ENCODE measurements around the gene NUMBL.
A peak's percentile ranks its signal among the peaks of the same experiment; 100 is the strongest.
"Not testable (repeated sequence)": the region's sequence is repeated elsewhere in the genome, so short reads cannot be mapped to it uniquely, and the experiment has no call there.

The NUMBL gene

DNA sequence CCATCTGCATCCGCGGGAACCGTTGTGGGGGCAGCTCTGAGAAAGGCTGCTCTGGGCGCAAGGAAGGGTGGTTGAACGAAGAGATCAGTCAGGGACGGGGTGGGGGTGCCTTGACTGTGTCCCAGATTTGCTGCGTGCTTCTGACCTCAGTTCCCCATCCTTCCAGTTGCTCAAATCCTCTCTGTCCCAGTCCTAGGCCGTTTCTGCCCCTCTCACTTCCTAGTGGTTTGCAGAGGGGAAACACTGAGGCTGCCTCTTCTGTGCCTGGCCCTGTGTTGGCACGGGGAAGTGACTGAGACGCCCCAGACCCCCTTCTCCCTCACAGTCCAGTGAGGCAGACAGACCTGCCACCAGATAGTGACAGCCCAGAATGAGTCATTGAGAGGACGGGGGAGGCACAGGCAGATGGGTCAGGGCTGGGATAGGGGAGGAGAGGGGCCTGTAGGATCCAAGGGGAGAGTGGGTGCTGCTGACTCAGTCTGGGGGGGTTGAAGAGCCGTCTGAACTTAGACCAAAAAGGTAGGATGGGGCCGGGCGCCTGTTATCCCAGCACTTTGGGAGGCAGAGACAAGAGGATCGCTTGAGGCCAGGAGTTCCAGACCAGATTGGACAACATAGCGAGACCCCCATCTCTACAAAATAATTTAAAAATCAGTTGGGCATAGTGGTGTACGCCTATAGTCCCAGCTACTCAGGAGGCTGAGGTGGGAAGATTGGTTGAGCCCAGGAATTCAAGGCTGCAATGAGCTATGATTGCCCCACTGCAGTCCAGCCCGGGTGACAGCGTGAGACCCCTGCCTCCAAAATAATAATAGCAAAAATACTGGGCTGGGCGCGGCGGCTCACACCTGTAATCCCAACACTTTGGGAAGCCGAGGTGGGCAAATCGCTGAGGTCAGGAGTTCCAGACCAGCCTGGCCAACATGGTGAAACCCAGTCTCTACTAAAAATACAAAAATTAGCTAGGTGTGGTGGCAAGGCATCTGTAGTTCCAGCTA lies 26.5 kb downstream of the NUMBL start:
- no peak for DNase-seq (ENCODE audit: low read depth in 2 of 2)

DNA sequence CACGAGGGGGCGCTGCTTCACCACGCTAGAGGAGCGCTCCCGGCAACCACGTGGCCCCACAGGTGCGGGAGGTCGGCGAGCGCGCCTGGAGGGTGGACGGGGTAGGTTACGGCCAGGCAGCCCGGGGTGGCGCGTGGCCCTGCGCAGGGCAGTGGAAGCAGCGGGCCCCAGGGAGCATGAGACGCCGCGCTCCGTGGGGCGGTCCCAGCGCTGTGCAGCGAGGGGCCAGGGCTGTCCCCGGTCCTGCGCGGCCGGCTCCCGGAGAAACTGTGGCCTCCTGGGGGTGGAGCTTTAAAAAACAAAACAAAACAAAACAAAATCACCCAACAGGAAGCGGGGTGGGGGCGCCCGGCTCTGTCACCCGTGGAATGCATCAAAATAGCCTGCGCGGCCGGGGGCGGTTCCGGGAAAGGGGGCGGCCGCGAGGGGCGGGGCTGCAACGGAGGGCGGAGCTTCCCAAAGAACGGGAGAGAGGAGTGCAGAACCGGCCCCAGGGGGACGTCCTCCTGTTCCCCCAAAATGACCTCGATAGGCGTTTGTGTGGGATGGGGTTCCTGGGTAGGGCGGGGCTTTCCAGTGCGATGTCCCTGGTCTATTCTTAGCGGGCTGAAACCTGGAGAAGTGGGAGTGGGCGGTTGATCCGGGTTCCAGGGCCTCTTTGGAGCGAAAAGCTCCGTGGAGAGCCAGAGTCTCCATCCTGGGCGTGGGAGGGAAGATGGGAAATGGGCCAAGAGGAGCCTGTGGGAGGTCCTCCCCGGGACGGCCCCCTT lies 27.3 kb downstream of the NUMBL start:
- DNase-seq (ENCODE audit: low read depth in 2 of 2) = peak; percentile 80 to 83

DNA sequence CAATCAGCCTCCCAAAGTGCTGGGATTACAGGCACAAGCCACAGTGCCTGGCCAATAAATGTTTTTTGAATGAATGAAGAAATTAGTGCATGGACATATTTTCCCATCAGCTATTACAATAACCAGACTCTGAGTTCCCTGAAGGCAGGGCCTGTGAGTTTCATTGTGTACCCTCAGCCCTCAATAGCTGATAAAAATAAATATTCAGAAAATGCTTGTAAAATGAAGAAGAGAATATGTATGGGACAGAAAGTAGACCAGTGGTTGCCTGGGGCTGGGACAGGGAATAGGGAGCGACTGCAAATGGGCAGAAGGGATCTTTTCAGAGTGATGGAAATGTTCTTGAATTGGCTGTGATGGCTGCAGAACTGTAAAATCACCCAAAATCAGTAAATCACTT lies 28.8 kb downstream of the NUMBL start:
- no peak for DNase-seq (ENCODE audit: low read depth in 2 of 2)

DNA sequence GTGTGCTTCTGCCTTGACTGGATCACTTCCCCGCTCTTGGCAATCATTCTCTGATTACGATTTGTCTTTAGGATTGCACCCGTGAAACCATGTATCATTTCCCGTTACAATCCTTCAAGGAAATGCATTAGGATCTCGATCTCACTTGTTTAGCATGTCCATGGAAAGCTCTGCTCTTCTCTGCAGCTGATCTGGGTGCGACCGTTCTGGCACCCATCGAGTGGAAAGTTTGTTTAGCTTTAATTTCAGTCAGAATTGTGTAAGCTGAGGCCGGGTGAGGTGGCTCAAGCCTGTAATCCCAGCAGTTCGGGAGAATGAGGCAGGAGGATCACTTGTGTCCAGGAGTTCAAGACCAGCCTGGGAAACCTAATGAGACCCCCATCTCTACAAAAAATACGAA lies 30.9 kb downstream of the NUMBL start:
- no peak for DNase-seq (ENCODE audit: low read depth in 2 of 2)

DNA sequence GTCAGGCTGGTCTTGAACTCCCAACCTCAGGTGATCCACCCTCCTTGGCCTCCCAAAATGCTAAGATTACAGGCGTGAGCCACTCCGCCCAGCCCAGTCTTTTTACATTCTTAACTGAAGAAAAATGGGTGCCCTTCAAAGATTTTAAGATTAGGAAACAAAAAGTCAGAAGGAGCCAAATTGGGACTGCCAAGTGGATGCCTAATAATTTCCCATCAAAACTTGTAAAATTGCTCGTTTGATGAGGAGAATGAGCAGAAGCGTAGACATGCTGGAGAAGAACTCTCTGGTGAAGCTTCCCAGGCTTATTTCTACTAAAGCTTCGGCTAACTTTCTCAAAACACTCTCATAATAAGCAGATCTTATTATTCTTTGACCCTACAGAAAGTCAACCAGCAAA lies 31.3 kb downstream of the NUMBL start:
- no peak for DNase-seq (ENCODE audit: low read depth in 2 of 2)

DNA sequence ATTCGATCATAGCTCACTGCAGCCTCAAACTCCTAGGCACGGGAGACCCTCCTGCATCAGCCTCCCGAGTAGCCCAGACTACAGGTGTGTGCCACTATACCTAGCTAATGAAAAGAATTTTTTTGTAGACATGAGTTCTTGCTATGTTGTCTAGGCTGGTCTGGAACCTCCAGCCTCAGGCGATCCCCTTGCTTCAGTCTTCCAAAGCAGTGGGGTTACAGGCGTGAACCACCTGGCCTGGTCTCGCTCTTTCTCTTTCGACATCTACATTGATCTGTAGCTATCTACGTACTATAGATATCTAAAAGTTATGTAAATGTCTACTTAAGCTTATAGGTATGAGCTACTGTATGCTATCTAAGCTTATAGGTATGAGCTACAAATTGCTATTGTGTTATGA lies 32.4 kb downstream of the NUMBL start:
- DNase-seq (ENCODE audit: low read depth in 2 of 2) = no peak

DNA sequence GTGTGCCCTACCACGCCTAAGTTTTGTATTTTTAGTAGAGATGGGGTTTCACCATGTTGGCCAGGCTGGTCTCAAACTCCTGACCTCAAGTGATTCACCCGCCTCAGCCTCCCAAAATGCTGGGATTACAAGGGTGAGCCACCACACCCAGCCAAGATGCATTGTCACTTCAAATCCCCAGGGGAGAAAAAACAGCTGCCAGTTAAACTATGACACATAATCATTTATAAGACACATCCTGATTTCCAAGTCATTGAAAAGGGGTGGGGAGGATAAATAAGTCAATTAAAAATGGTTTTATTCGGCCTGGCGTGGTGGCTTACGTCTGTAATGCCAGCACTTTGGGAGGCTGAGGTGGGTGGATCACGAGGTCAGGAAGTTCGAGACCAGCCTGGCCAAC lies 34.8 kb downstream of the NUMBL start:
- not testable (repeated sequence) for DNase-seq (ENCODE audit: low read depth in 2 of 2)

DNA sequence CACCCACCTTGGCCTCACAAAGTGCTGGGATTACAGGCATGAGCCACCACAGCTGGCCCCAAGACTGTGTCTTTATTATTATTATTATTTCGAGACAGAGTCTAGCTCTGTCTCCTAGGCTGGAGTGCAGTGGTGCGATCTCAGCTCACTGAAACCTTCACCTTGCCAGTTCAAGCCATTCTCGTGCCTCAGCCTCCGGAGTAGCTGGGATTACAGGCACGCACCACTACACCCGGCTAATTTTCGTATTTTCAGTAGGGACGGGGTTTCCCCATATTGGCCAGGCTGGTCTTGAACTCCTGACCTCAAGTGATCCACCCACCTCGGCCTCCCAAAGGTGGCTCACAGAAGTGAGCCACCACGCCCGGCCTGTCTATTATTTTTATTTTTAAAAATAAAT lies 38.1 kb downstream of the NUMBL start:
- not testable (repeated sequence) for DNase-seq (ENCODE audit: low read depth in 2 of 2)

DNA sequence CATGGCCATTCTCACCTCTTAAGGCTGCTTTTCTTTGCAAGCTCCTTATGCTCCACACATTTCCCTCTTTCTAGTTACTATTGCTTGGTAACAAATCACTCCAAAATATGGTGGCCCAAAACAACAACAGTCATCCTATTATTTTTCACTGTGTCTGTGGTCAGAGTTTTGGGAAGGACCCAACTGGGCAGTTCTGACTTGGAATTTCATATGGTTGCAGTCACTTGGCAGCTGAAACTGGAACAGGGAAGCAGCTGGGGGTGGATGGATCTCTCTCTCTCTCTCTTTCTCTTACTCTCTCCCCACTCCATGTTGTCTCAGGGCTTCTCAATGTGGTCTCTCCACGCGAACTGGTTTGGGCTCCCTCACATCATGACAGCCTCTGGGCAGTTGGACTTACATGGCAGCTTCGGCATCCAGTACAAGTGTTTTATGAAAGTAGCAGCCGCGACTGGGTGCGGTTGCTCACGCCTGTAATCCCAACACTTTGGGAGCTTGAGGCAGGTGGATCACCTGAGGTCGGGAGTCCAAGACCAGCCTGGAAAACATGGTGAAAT lies 39.6 kb downstream of the NUMBL start:
- no peak for DNase-seq (ENCODE audit: low read depth in 2 of 2)

DNA sequence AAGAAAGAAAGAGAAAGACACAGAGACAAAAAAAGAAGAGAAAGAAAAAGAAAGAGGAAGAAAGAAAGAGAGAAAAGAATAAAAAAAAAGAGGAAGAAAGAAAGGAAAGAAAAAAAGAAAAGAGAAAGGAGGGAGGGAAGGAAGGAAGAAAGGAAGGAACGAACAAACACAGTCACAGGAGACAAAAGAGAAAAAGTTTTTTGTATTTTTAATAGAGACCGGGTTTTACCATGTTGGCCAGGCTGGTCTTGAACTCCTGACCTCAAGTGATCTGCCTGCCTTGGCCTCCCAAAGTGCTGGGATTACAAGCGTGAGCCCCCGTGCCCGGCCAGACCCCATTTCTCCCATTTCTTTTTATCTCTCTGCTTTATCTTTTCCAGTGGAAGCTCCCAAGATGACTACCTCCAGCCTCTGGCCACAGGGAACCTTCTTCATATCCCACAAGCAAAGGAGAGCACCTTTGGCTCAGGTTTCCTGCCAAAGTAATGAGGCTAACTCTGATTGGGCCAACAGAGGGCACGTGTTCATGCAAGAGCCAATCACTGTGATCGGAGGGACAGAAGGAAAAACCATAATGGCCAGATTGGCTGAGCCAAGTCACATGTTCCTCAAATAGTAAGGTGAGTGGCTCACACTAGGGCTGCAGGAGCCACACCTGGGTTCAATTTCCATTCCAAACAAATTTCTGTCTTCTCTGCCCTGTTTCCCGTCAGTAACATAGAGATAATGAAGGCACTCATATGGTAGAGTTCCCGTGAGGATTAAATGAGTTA lies 40.4 kb downstream of the NUMBL start:
- not testable (repeated sequence) for DNase-seq (ENCODE audit: low read depth in 2 of 2)

DNA sequence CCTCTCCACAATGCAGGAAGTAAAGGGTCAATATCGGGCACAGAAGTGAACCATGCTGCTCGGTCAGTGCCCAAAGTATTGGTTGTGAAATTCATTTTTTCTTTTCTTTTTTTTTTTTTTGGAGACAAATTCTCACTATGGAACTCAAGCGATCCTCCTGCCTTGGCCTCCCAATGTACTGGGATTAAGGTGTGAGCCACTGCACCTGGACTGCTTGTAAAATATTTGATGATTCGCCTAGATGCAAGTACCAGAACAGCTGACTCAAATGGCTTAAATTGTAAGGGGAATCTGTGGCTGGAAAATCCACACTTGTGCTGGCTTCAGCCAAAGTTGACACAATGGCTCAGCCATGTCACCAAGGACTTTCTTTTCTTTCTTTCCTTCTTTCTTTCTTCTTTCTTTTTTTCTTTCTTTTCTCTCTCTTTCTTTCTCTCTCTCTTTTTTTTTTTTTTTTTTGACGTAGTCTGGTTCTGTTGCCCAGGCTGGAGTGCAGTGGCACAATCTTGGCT lies 43.7 kb downstream of the NUMBL start:
- no peak for DNase-seq (ENCODE audit: low read depth in 2 of 2)

DNA sequence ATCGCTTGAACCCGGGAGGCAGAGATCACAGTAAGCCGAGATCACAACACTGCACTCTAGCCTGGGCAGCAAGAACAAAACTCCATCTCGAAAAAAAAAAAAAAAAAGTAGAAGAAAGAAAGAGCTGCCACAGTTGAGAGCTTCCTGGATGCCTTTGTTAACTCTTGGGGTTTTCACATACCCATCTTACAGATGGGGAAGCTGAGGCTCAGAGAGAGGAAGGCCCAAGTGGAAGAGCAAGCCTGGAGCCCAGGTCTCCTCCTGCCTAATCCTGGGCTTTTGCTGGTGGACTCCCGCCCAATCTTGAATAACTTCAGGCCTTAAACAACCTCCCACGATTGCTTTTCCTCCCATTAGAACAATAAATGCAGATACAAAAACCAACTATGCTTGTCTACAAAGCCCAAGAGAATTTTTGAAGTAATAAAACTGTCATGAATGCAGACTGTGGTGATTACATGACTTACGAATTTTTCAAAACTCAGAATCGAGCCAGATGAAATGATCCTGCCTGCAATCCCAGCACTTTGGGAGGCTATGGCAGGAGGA lies 47.6 kb downstream of the NUMBL start:
- DNase-seq (ENCODE audit: low read depth in 2 of 2) = no peak

DNA sequence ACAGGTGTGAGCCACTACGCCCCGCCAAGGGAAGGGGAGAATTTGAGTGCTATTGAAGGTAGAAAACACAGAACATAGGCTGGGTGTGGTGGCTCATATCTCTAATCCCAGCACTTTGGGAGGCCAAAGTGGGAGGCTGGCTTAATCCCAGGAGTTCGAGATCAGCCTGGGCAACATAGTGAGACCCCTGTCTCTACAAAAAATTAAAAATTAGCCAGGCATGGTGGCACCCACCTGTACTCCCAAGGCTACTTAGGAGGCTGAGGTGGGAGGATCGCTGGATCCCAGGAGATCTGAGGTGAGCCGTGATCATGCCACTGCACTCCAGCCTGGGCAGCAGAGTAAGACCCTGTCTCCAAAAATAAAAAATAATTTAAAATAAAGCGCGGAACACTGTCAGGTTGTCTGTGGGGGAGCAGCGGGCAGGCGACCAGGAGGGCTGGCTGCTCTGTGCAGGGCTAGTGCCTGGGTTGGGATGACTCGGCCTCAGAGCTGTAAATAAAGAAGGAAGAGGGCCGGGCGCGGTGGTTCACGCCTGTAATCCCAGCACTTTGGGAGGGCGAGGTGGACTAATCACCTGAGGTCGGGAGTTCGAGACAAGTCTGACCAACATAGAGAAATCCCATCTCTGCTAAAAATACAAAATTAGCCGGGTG lies 48.3 kb downstream of the NUMBL start:
- DNase-seq (ENCODE audit: low read depth in 2 of 2) = no peak

DNA sequence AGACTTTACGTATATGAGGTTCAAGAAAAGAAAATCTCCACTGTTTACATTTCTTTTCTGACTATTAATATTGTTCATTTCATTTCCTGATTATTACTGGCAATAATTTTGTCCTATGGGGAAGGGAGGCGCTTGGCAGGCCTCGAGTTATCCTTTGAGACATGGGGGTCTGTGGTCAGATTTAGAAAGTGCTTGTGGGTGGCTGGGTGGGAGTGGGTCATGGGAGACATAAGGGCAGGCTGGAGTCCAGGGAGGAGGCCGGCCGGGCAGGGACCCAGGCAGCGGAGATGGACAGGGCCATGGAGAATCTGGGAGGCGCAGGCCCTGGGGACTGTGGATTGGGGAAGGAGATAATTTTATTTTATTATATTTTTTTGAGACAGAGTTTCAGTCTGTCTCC lies 49.2 kb downstream of the NUMBL start:
- DNase-seq (ENCODE audit: low read depth in 2 of 2) = no peak

DNA sequence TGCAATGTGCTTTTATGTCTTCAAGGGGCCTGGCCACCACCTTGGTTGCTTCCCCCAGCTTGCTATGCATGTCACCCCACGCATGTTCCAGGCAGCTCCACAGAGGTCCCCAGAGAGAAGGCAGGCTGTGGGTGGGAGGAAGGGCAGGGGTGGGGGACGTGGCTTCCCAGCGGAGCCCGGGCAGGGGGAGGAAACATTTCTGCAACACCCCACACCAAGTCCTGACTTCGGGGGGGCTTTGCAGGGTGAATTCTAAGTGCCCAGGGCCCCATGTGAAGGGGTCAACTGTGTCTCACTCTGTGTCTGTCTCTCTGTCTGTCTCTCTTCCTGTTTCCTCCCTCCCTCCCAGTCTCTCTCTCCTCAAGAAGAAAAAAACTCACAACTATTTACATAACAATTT lies 49.7 kb downstream of the NUMBL start:
- no peak for DNase-seq (ENCODE audit: low read depth in 2 of 2)

DNA sequence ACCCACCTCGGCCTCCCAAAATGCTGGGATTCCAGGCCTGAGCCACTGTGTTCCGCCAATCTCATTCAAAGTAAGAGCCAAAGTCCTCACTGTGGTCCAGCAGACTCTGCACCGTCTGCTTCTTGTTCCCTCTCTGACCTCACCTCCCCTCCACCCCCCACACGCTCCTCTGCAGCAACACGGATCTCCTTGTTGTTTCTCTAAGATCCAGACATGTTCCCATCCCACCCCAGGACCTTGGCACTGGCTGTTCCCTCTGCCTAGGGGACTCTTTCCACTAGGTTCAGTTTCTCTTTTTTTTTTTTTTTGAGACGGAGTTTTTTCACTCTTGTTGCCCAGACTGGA lies 50.8 kb downstream of the NUMBL start:
- DNase-seq (ENCODE audit: low read depth in 2 of 2) = no peak

DNA sequence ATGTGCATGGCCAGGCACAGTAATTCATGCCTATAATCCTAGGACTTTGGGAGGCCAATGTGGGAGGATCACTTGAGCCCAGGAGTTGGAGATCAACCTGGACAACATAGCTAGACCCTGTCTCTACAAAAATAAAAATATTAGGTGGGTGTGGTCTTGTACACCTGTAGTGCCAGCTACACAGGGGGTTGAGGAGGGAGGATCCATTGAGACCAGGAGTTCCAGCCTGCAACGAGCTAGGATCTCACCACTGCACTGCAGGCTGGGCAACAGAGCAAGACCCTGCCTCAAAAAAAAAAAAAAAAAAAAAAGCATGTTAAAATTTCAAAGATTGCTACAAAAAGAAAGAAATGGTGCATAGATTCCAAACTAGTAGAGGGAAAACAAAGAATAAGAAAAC lies 52.1 kb downstream of the NUMBL start:
- no peak for DNase-seq (ENCODE audit: low read depth in 2 of 2)

DNA sequence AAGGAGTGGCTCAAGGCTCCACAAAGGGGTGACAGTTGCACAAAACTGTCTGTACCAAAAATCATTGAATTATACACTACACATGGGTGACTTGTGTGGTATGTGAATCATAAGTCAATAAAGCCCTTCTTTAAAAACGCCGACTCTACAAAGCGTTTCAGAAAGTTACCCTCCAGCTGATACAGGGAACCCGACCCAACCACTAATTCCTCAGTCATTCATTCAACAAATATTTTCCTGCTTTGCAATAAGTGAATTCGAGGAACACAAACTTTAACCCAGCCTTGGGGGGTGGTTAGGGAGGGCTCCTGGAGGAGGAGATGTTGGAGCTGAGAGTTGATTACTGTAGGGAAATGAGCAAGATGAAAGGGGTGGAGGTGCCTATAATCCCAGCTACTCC lies 57.2 kb downstream of the NUMBL start:
- DNase-seq (ENCODE audit: low read depth in 2 of 2) = no peak

DNA sequence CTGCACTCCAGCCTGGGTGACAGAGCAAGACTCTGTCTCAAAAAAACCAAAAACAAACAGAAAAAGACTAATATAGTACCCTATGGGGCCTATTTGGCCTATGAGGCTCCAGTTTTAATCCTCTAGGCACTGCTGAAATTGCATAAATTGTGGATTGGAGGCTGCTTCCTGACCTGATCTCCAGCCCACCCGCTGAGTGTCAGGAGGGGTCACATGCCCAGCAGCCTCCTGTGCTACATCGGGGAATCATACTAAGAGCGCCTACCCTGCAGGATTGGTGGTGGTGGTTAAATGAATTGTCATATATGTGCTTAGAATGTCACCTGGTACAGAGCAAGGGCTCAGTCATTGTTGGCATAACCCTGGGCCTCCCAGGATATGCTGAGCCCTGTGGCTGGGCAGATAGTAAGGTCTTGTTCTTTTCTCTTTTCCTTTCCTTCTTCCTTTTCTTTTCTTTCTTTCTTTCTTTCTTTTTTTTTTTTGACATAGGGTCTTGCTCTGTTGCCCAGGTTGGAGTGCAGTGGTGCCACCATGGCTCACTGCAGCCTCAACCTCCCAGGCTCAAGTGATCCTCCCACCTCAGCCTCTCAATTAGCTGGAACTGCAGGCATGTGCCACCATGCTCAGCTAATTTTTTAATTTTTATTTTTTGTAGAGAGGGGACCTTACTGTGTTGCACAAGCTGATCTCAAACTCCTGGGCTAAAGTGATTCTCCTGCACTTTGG lies 58.0 kb downstream of the NUMBL start:
- DNase-seq (ENCODE audit: low read depth in 2 of 2) = no peak

DNA sequence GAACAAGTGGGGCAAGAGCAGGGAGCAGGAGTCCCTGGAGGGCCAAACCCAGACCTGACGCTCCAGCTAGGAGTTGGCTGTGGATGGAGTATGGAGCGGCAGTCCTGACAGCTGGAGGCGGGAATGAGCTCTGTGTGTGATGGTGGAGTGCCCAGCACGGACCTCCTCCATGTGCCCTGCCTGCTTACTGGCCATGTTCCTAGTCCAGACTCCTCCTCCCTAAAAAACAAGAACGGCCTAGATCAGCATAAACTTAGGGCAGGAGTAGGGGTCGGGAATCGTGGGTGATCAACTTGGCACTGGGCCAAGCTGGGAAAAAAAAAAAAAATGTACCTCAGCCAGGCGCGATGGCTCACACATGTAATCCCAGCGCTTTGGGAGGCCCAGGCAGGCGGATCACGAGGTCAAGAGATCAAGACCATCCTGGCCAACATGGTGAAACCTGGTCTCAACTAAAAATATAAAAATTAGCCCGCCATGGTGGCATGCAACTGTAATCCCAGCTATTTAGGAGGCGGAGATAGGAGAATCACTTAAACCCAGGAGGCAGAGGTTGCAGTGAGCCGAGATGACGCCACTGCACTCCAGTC lies 59.8 kb downstream of the NUMBL start:
- DNase-seq (ENCODE audit: low read depth in 2 of 2) = no peak
